Heart right ventricle (tissue), 16 donors: ENCODE results near the gene KNSTRN. TPM values are rescaled to one million over a fixed set of nuclear protein-coding genes. Genes with fewer than 3 reads are reported as not detected.

Source experiments
- ATAC-seq, 8 donors: fragments of 200-7000 bp; cut with Tn5 transposase; one replicate each; pipeline ENCODE4 v1.9.1; 2020; ENCODE audit warnings: mild to moderate bottlenecking in 8 of 8, moderate library complexity in 8 of 8, moderate number of reproducible peaks in 1 of 8
- DNase-seq, 2 donors: peaks; one replicate each; pipeline ENCODE4 v3.0.0-alpha.2; 2020
- H3K27ac ChIP-seq, 10 donors: fragments of 200-600 bp; sonication (generic) in 2 of 10; one replicate each; pipeline versions ENCODE4 v1.5.0 to v1.8.0; 2020 to 2022; ENCODE audit warnings: mild to moderate bottlenecking in 3 of 10
- H3K27me3 ChIP-seq, 7 donors: fragments of 200-600 bp; one replicate each; pipeline ENCODE4 v1.8.0; 2021 to 2022; ENCODE audit warnings: mild to moderate bottlenecking in 2 of 7
- H3K36me3 ChIP-seq, 9 donors: fragments of 200-600 bp; sonication (generic) in 1 of 9; one replicate each; pipeline versions ENCODE4 v1.5.0 to v1.8.0; 2020 to 2022; ENCODE audit warnings: mild to moderate bottlenecking in 2 of 9
- H3K4me1 ChIP-seq, 9 donors: fragments of 200-600 bp; sonication (generic) in 1 of 9; one replicate each; pipeline versions ENCODE4 v1.5.0 to v1.8.0; 2020 to 2022; ENCODE audit warnings: mild to moderate bottlenecking in 4 of 9
- H3K4me3 ChIP-seq, 10 donors: fragments of 200-600 bp; sonication (generic) in 2 of 10; one replicate each; pipeline versions ENCODE4 v1.5.0 to v1.8.0; 2020 to 2022; ENCODE audit warnings: mild to moderate bottlenecking in 7 of 10, moderate library complexity in 2 of 10
- H3K9me3 ChIP-seq, 11 donors: fragments of 200-600 bp in 10 of 11; sonication (generic) in 2 of 11; one replicate each; pipeline versions ENCODE4 v1.5.0 to v1.8.0; 2013 to 2022; ENCODE audit warnings: mild to moderate bottlenecking in 2 of 11, control low read depth in 1 of 11, moderate library complexity in 1 of 11
- WGBS, 2 donors: extraction: QIAGEN DNeasy Blood & Tissue Kit; methylation state at CpG; one replicate each; pipeline ENCODE4 v1.1.7; 2013; ENCODE audit warnings: inconsistent platforms in 1 of 2; 5-methylcytosine and 5-hydroxymethylcytosine counted together
- intact Hi-C, 10 donors: fragments of 100-400 bp; cut with DNase I; formaldehyde crosslinking; loops; one replicate each; pipeline versions ENCODE4 v1.11.1 to v1.14.2; 2022
- polyA plus RNA-seq, 2 donors: library from polyadenylated mRNA; stranded (reverse); fragments of 200-250 nt; gene quantifications; one replicate each; pipeline ENCODE4 v1.2.3, GENCODE V29; 2013
- total RNA-seq, 10 donors: library from RNA; stranded (reverse); fragmentation: NEBNext Ultra II Directional in 3 of 10; extraction: Animal tissue kit (Norgen Biotek cat#: 25700) in 3 of 10; gene quantifications; one replicate each; pipeline versions ENCODE4 v1.2.1 to v1.2.4, GENCODE V29; 2021 to 2023
- TF ChIP-seq, protein P1 (sequence below), 9 donors: fragments of 200-600 bp; sonication (generic) in 2 of 9; IDR thresholded peaks; one replicate each; pipeline versions ENCODE4 v1.5.0 to v1.8.0; 2021 to 2022; ENCODE audit warnings: antibody characterized with exemption in 9 of 9, mild to moderate bottlenecking in 5 of 9, moderate library complexity in 1 of 9
- donor health status: Arrhythmogenic right ventricular cardiomyopathy.
- donor health status: ischemic (EF 13 %, LVEDD 7.1; RV severe dilation, severe dysfunction).
- donor health status: healthy with polysubstance abuse.
- donor health status: DM: no; HTN: yes; CAD: no.
- donor health status: DM: no; HTN: no; CAD: no.
- donor health status: ischemic (EF 25% LVEDD 6.9; RV normal size, moderate dysfunction).
- donor health status: ischemic (EF 25% LVEDD 5.7; RV mildly dilated, moderate dysfunction).
- donor health status: healthy.
- donor health status: DM: yes; HTN: yes; CAD: no.
- donor health status: Ischemic cardiomyopathy.
- donor health status: ischemic (EF 35%, LVEDD 5.7; RV mildly dilated, moderate dysfunction).
- donor health status: nonischemic (EF 11% LVEDD 7.7; RV severe dilation, severe dysfunction).
- donor health status: DM: yes; HTN: yes; CAD: no.
- donor health status: PGD.
- donor health status: ischemic (EF 29% LVEDD 5.4; RV normal size, mild dysfunction).
- donor health status: nonischemic (EF 23%, LVEDD 6.1; RV moderate dilation, normal function).

KNSTRN gene
- total and polyA plus RNA-seq, 12 donors: 5.3 to 16.0 (median 8.3) TPM

DNA sequence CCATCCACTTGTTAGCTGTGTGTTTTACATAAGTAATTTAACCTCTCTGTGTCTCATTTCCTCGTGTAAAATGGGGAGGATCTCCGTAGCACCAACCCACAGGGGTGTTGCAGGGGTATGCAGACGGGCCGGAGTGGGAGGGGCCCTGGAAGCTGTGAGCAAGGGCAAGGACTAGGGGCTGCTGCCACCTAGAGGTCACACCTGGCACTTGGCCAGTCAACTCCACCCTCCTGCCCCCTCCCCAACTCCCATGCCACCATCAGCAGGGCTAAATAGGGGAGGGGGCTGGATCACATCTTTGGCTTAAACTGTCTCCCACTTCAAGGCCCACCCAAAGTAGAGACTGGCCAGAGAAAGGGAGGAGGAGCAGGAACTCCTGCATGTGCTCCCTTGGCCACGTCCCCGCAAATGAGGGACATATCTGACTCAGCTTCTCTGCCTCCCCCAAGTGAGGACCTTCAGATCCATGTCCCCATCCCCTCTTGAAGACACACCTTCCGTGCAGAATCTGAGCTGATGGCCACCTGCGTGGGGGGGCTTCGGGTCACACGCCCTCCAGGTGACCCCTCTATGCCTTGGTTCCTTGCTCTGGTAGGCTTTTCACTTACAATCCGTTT is 44.4 kb upstream of the KNSTRN start:
- TF ChIP-seq, protein P1, sequence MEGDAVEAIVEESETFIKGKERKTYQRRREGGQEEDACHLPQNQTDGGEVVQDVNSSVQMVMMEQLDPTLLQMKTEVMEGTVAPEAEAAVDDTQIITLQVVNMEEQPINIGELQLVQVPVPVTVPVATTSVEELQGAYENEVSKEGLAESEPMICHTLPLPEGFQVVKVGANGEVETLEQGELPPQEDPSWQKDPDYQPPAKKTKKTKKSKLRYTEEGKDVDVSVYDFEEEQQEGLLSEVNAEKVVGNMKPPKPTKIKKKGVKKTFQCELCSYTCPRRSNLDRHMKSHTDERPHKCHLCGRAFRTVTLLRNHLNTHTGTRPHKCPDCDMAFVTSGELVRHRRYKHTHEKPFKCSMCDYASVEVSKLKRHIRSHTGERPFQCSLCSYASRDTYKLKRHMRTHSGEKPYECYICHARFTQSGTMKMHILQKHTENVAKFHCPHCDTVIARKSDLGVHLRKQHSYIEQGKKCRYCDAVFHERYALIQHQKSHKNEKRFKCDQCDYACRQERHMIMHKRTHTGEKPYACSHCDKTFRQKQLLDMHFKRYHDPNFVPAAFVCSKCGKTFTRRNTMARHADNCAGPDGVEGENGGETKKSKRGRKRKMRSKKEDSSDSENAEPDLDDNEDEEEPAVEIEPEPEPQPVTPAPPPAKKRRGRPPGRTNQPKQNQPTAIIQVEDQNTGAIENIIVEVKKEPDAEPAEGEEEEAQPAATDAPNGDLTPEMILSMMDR (IDR thresholded peaks at IDR 0.05): peak; percentile 48 to 87 (median 76)
- ATAC-seq: peak in 6 of 8 donors; percentile 20 to 39 (median 30)
- peaks cover 63 to 100% (median 96%) of the 10 kb centered on the region in 9 donors for H3K4me1 ChIP-seq
- peak; percentile 78 for DNase-seq
- intact Hi-C loops: loop anchor here in 2 of 10 donors (1.0 to 2.0 kb wide), 2 partner anchors 15 to 17 kb away; partner anchors contain the start of gene INAFM2 (in 1 of the 2)
- no peaks in the 10 kb centered on the region for H3K9me3 ChIP-seq
- H3K36me3 ChIP-seq: peaks cover 0 to 29% (median 0%) of the 10 kb centered on the region in 9 donors
- peak overlapping the region in 8 of 10 donors; percentile 47 to 57 (median 50) for H3K4me3 ChIP-seq
- H3K27me3 ChIP-seq: no peaks in the 10 kb centered on the region
- WGBS, 2 donors: 29 to 34% methylated on average over 11 of the region's 11 CpGs
- H3K27ac ChIP-seq: peak overlapping the region in 9 of 10 donors; percentile 95 to 99 (median 98)

DNA sequence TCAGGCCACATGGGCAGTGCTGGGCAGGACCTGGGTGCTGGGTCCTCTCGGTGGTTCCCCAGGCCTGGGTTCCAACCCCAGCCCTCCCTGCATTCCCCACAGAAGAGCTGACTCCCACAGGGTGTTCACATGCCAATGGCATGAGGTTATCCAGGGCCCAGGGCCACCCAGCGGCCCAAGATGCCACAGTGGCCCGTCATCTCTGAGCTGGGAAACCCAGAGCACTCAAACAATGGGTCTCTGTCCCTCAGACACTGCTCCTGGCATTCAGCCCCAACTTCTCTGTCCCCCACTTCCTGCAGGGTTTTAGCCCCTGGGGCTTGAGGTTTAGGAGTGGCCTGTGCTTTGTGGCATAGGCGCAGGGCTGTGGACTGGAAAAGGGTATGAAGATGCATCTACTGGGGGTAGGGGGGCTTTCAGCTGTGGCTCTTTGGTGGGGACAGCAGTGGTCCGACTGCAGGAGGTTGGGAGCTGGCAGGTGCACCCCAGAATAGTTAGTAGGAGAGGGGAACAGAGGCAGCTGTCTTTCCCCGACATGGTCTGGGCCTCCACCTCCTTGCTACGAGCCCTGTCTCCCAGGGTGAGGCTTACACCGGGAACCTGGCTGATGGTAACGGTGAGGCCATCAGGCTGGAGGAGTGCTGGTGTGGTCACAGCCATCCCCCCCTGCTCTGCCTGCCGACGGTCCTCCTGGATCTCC is 43.5 kb upstream of the KNSTRN start:
- Histone ChIP-seq H3K36me3 (peaks cover 0 to 29% (median 0%) of the 10 kb centered on the region in 9 donors), H3K27me3 (no peaks in the 10 kb centered on the region), H3K4me3 (peak overlapping the region; percentile 29 to 57 (median 50)), H3K27ac (peak overlapping the region; percentile 95 to 99 (median 98)), H3K9me3 (no peaks in the 10 kb centered on the region), H3K4me1 (peaks cover 57 to 100% (median 95%) of the 10 kb centered on the region in 9 donors)
- TF ChIP-seq, protein P1 (IDR thresholded peaks at IDR 0.05): no peak
- ATAC-seq (peak; percentile 9 to 62 (median 32)), DNase-seq (peak in 1 of 2 donors; percentile 66)
- 48 to 59% methylated on average over 11 of the region's 11 CpGs for WGBS, 2 donors
- intact Hi-C loops: loop anchor here in 2 of 10 donors (1.0 to 2.0 kb wide), 2 partner anchors 16 to 18 kb away; partner anchors contain the start of gene INAFM2 (in 1 of the 2)

DNA sequence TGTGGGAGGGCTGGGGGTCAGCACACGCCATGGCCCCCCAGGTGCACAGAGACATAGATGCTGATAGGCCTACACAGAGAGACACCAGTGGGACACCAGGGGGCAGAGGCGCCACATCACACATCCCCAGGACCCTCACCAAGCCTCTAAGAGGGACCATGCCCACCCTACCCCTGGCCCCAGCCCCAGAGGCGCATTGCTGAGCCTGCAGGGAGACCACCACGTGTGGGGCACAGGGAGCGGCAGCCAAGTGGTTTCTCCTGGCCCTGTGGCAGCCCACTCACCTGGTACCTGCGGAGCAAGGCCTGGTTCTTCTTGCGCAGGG is 42.9 kb upstream of the KNSTRN start:
- TF ChIP-seq, protein P1 (IDR thresholded peaks at IDR 0.05): peak in 6 of 9 donors; percentile 9 to 50 (median 36)
- whole genome bisulfite sequencing, 2 donors: 64 to 66% methylated on average over 7 of the region's 7 CpGs
- intact Hi-C loops: loop anchor here in 1 of 10 donors (2.0 kb wide), 1 partner anchor 19 kb away; no protein-coding TSS in a partner anchor
- DNase-seq: no peak
- peaks cover 57 to 100% (median 95%) of the 10 kb centered on the region in 9 donors for H3K4me1 ChIP-seq
- peak overlapping the region; percentile 29 to 57 (median 50) for H3K4me3 ChIP-seq
- peak overlapping the region; percentile 95 to 99 (median 98) for H3K27ac ChIP-seq
- H3K36me3 ChIP-seq: peaks cover 0 to 29% (median 0%) of the 10 kb centered on the region in 9 donors
- H3K27me3 ChIP-seq: no peaks in the 10 kb centered on the region
- H3K9me3 ChIP-seq: no peaks in the 10 kb centered on the region
- peak in 5 of 8 donors; percentile 10 to 29 (median 16) for ATAC-seq

DNA sequence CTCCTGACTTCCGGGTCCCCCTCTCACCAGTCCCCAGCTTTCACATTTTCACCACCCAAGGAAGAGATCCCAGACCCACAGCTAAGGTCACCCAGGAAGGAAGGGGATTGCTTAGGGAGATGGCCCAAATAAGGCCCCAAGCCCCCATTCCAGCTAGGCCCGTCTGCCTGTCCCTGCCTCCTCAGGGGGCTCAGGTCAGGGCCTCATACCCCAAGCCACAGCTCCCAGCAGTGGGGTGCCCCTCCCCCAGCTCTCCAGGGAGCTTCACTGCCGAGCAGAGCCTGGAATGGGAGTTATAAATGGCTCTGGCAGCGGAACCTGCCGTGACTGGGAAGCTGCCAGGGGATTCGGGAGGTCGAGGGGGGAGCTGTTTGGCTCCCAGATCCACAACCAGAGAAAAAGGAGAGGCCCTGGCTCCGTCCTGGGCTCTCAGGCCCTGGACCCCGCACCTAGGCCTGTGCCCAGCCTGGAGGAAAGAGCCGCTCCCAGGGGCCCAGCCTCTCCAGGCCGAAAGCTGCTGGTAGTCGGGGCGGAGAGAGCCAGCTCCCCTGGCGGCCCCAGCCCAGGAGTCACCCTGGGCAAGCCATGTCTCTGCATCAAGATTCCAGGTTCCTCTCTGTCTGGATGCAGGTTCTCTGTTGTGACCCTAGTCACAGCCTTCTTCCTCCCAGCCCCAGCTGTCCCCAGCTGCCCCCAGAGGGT is 42.3 kb upstream of the KNSTRN start:
- Histone ChIP-seq H3K27ac (peak overlapping the region; percentile 95 to 99 (median 98)), H3K4me1 (peaks cover 53 to 99% (median 89%) of the 10 kb centered on the region in 9 donors), H3K9me3 (no peaks in the 10 kb centered on the region), H3K4me3 (peak overlapping the region; percentile 29 to 57 (median 50)), H3K36me3 (peaks cover 0 to 25% (median 0%) of the 10 kb centered on the region in 9 donors), H3K27me3 (no peaks in the 10 kb centered on the region)
- peak; percentile 91 to 93 for DNase-seq
- ATAC-seq: peak; percentile 61 to 85 (median 76)
- intact Hi-C loops: loop anchor here in 5 of 10 donors (1.0 to 5.0 kb wide), 4 partner anchors 15 to 82 kb away; partner anchors contain the start of gene INAFM2 (in 2 of the 5)
- TF ChIP-seq, protein P1 (IDR thresholded peaks at IDR 0.05): no peak
- 8 to 13% methylated on average over 14 of the region's 14 CpGs for WGBS, 2 donors
